SK-N-SH treated with all-trans-retinoic acid at 6 μM for 48 hours (cell line): Measurements from ENCODE around the gene CARS1.

Experiments
- ATAC-seq: fragments of 200-7000 bp; cut with Tn5 transposase; 3 replicates; pipeline ENCODE4 v1.9.1; 2020; ENCODE audit warnings: mild to moderate bottlenecking, moderate library complexity
- ARNTL ChIP-seq: fragments of 450-650 bp; formaldehyde crosslinking; IDR thresholded peaks from 2 replicates; pipeline ENCODE4 v1.5.0; 2020; ENCODE audit warnings: low read depth, mild to moderate bottlenecking, moderate library complexity, borderline replicate concordance
- BACH2 ChIP-seq: fragments of 250-450 bp; sonication (Bioruptor Pico); IDR thresholded peaks from 2 replicates; pipeline ENCODE4 v1.9.0; 2021; ENCODE audit warnings: mild to moderate bottlenecking, borderline replicate concordance
- CSDC2 ChIP-seq: fragments of 250-450 bp; sonication (Bioruptor Pico); IDR thresholded peaks from 2 replicates; pipeline ENCODE4 v1.5.0; 2020; ENCODE audit warnings: mild to moderate bottlenecking, moderate library complexity
- ESRRG ChIP-seq: fragments of 250-450 bp; sonication (Bioruptor Pico); IDR thresholded peaks from 2 replicates; pipeline ENCODE4 v1.6.1; 2021; ENCODE audit warnings: mild to moderate bottlenecking
- ISL1 ChIP-seq: fragments of 250-450 bp; sonication (Bioruptor Pico); IDR thresholded peaks from 2 replicates; pipeline ENCODE4 v2.1.2; 2022; ENCODE audit warnings: mild to moderate bottlenecking, moderate library complexity
- OSR1 ChIP-seq: fragments of 250-450 bp; sonication (Bioruptor Pico); IDR thresholded peaks from 2 replicates; pipeline ENCODE4 v1.8.0; 2022; ENCODE audit warnings: moderate library complexity, mild to moderate bottlenecking, inconsistent platforms
- PPARA ChIP-seq: fragments of 250-450 bp; sonication (Bioruptor Pico); IDR thresholded peaks from 2 replicates; pipeline ENCODE4 v1.5.0; 2020; ENCODE audit warnings: mild to moderate bottlenecking, borderline replicate concordance
- RARB ChIP-seq: fragments of 250-450 bp; sonication (Bioruptor Pico); IDR thresholded peaks from 2 replicates; pipeline ENCODE4 v1.8.0; 2021; ENCODE audit warnings: mild to moderate bottlenecking, moderate library complexity
- SNAI2 ChIP-seq: fragments of 250-450 bp; sonication (Bioruptor Pico); IDR thresholded peaks from 2 replicates; pipeline ENCODE4 v1.5.0; 2020; ENCODE audit warnings: mild to moderate bottlenecking, moderate library complexity
- TCF4 ChIP-seq: fragments of 250-450 bp; sonication (Bioruptor Pico); IDR thresholded peaks from 2 replicates; pipeline ENCODE4 v1.8.0; 2021; ENCODE audit warnings: mild to moderate bottlenecking, moderate library complexity, borderline replicate concordance
- TOX ChIP-seq: fragments of 250-450 bp; sonication (Bioruptor Pico); IDR thresholded peaks from 2 replicates; pipeline ENCODE4 v1.8.0; 2021; ENCODE audit warnings: mild to moderate bottlenecking, moderate library complexity, borderline replicate concordance
- ZC3H10 ChIP-seq: fragments of 250-450 bp; sonication (Bioruptor Pico); IDR thresholded peaks from 2 replicates; pipeline ENCODE4 v1.5.1; 2021; ENCODE audit warnings: mild to moderate bottlenecking, moderate library complexity
- ZFP3 ChIP-seq: fragments of 250-450 bp; sonication (Bioruptor Pico); IDR thresholded peaks from 2 replicates; pipeline ENCODE4 v1.5.0; 2020; ENCODE audit warnings: mild to moderate bottlenecking, moderate library complexity
- ZFP30 ChIP-seq: fragments of 450-650 bp; formaldehyde crosslinking; IDR thresholded peaks from 2 replicates; pipeline ENCODE4 v1.5.0; 2022; ENCODE audit warnings: mild to moderate bottlenecking, moderate library complexity
- ZNF565 ChIP-seq: fragments of 450-650 bp; formaldehyde crosslinking; conservative IDR thresholded peaks from 2 replicates; pipeline ENCODE4 v1.5.0; 2020; ENCODE audit warnings: low read depth, mild to moderate bottlenecking, moderate library complexity
- ZNF70 ChIP-seq: fragments of 450-650 bp; formaldehyde crosslinking; IDR thresholded peaks from 2 replicates; pipeline ENCODE4 v1.5.0; 2020; ENCODE audit warnings: mild to moderate bottlenecking, moderate library complexity
- ZNF8 ChIP-seq: fragments of 450-650 bp; formaldehyde crosslinking; IDR thresholded peaks from 2 replicates; pipeline ENCODE4 v1.5.0; 2020; ENCODE audit warnings: mild to moderate bottlenecking, moderate library complexity
- TF ChIP-seq, protein P1 (sequence below): fragments of 250-450 bp; sonication (Bioruptor Pico); IDR thresholded peaks from 2 replicates; pipeline ENCODE4 v1.5.0; 2020; ENCODE audit warnings: mild to moderate bottlenecking, moderate library complexity
- TF ChIP-seq, protein P2 (sequence below): fragments of 250-450 bp; sonication (Bioruptor Pico); IDR thresholded peaks from 2 replicates; pipeline ENCODE4 v1.8.0; 2020; ENCODE audit warnings: mild to moderate bottlenecking, moderate library complexity, borderline replicate concordance
- TF ChIP-seq, protein P3 (sequence below): fragments of 250-450 bp; sonication (Bioruptor Pico); IDR thresholded peaks from 2 replicates; pipeline ENCODE4 v1.5.1; 2021; ENCODE audit warnings: mild to moderate bottlenecking, moderate library complexity
- TF ChIP-seq, protein P4 (sequence below): fragments of 250-450 bp; sonication (Bioruptor Pico); IDR thresholded peaks from 2 replicates; pipeline ENCODE4 v1.5.1; 2020; ENCODE audit warnings: low read depth, mild to moderate bottlenecking, moderate library complexity

The CARS1 gene

DNA sequence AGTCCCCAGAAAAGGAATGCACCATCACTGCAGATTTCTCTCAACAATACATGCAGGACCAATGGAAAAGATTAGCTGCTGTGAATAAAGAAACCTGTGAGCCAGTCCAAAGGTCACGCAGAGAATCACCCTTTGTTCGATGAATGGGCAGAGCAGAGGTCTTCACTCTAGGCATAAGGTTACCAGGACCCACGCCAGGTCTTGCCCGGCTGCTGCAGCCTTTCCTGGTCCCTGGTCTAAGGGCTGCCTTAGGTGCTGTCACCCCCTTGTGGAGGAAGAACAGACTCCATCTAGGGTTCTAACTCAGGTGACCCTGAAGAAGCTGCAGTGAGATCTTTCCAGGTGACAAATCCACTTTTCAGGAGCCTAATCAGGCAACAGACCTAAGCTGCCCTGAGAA, 36.1 kb downstream of the CARS1 start:
- TF ChIP-seq ZFP30 (CRISPR knock-in tag) (no peak), PPARA (CRISPR knock-in tag) (no peak), ZNF565 (CRISPR knock-in tag) (no peak), ISL1 (CRISPR knock-in tag) (no peak), RARB (CRISPR knock-in tag) (no peak), SNAI2 (CRISPR knock-in tag) (no peak), ARNTL (no peak), BACH2 (no peak), TCF4 (no peak), OSR1 (no peak), ZFP3 (CRISPR knock-in tag) (no peak)
- TF ChIP-seq, protein P1, sequence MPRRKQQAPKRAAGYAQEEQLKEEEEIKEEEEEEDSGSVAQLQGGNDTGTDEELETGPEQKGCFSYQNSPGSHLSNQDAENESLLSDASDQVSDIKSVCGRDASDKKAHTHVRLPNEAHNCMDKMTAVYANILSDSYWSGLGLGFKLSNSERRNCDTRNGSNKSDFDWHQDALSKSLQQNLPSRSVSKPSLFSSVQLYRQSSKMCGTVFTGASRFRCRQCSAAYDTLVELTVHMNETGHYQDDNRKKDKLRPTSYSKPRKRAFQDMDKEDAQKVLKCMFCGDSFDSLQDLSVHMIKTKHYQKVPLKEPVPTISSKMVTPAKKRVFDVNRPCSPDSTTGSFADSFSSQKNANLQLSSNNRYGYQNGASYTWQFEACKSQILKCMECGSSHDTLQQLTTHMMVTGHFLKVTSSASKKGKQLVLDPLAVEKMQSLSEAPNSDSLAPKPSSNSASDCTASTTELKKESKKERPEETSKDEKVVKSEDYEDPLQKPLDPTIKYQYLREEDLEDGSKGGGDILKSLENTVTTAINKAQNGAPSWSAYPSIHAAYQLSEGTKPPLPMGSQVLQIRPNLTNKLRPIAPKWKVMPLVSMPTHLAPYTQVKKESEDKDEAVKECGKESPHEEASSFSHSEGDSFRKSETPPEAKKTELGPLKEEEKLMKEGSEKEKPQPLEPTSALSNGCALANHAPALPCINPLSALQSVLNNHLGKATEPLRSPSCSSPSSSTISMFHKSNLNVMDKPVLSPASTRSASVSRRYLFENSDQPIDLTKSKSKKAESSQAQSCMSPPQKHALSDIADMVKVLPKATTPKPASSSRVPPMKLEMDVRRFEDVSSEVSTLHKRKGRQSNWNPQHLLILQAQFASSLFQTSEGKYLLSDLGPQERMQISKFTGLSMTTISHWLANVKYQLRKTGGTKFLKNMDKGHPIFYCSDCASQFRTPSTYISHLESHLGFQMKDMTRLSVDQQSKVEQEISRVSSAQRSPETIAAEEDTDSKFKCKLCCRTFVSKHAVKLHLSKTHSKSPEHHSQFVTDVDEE (CRISPR knock-in tag) = no peak
- TF ChIP-seq, protein P2, sequence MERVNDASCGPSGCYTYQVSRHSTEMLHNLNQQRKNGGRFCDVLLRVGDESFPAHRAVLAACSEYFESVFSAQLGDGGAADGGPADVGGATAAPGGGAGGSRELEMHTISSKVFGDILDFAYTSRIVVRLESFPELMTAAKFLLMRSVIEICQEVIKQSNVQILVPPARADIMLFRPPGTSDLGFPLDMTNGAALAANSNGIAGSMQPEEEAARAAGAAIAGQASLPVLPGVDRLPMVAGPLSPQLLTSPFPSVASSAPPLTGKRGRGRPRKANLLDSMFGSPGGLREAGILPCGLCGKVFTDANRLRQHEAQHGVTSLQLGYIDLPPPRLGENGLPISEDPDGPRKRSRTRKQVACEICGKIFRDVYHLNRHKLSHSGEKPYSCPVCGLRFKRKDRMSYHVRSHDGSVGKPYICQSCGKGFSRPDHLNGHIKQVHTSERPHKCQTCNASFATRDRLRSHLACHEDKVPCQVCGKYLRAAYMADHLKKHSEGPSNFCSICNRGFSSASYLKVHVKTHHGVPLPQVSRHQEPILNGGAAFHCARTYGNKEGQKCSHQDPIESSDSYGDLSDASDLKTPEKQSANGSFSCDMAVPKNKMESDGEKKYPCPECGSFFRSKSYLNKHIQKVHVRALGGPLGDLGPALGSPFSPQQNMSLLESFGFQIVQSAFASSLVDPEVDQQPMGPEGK (CRISPR knock-in tag) = no peak
- TF ChIP-seq, protein P3, sequence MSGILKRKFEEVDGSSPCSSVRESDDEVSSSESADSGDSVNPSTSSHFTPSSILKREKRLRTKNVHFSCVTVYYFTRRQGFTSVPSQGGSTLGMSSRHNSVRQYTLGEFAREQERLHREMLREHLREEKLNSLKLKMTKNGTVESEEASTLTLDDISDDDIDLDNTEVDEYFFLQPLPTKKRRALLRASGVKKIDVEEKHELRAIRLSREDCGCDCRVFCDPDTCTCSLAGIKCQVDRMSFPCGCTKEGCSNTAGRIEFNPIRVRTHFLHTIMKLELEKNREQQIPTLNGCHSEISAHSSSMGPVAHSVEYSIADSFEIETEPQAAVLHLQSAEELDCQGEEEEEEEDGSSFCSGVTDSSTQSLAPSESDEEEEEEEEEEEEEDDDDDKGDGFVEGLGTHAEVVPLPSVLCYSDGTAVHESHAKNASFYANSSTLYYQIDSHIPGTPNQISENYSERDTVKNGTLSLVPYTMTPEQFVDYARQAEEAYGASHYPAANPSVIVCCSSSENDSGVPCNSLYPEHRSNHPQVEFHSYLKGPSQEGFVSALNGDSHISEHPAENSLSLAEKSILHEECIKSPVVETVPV (CRISPR knock-in tag) = no peak
- TF ChIP-seq, protein P4, sequence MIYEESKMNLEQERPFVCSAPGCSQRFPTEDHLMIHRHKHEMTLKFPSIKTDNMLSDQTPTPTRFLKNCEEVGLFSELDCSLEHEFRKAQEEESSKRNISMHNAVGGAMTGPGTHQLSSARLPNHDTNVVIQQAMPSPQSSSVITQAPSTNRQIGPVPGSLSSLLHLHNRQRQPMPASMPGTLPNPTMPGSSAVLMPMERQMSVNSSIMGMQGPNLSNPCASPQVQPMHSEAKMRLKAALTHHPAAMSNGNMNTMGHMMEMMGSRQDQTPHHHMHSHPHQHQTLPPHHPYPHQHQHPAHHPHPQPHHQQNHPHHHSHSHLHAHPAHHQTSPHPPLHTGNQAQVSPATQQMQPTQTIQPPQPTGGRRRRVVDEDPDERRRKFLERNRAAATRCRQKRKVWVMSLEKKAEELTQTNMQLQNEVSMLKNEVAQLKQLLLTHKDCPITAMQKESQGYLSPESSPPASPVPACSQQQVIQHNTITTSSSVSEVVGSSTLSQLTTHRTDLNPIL (CRISPR knock-in tag) = no peak
- TF ChIP-seq, all 23 proteins: peak for 0
- peak; percentile 87 for ATAC-seq

DNA sequence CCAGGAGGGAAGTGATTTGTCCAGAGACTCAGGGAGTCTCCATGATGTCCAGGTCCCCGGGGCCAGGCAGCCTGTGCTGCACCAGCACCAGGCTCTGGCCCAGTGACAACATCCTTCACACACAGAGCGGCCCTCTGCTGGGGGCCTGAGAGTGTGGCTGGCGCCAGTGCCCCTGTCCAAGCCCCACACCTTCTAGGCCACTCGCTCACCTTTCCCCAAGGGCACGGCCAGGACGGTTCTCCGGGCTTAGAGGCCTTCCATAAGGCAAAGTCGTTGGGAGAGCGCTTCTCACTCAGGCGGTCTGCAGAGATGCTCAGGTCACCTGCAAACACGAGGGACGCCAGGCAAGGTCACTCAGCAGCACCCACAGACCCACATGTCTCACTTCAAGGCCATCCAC, 37.2 kb downstream of the CARS1 start:
- TF ChIP-seq, protein P2 (CRISPR knock-in tag) = no peak
- TF ChIP-seq, protein P1 (CRISPR knock-in tag) = no peak
- TF ChIP-seq ZNF70 (CRISPR knock-in tag) (no peak), ZC3H10 (no peak)
- TF ChIP-seq, all 23 proteins: peak for 0
- ATAC-seq = no peak

DNA sequence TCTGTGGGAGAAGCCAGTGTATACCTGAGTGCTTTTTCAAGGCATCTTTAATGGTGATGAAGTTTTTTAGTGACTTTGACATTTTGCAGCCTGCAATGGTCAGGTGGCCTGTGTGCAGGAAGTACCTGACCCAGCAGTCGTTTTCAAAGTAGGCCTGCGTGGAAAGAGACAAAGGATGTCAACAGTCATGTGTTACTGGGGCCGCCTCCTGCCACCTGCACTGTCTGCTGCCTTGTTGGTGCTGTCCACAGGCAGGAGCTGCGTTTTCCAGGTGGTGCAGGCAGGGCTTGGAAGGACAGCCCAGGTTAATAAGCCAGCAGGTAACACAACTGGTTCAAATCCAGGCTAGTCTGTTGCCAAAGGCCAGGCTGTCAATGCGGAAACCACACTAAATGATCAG, 38.6 kb downstream of the CARS1 start:
- ATAC-seq = no peak
- TF ChIP-seq ZNF8 (no peak), SNAI2 (CRISPR knock-in tag) (no peak), OSR1 (no peak), BACH2 (no peak), ISL1 (CRISPR knock-in tag) (no peak), PPARA (CRISPR knock-in tag) (no peak), ZNF70 (CRISPR knock-in tag) (no peak), ZFP30 (CRISPR knock-in tag) (no peak), TCF4 (no peak), TOX (CRISPR knock-in tag) (no peak), CSDC2 (no peak), ESRRG (no peak), ZFP3 (CRISPR knock-in tag) (no peak), ZC3H10 (no peak), ZNF565 (CRISPR knock-in tag) (no peak)
- TF ChIP-seq, protein P3 (CRISPR knock-in tag) = no peak
- TF ChIP-seq, protein P2 (CRISPR knock-in tag) = no peak
